HepG2 (cell line): ENCODE measurements around the gene OCIAD2.

ENCODE experiments used
- ERF ChIP-seq: IDR thresholded peaks from 2 replicates; pipeline ENCODE4 v1.6.1; 2018; ENCODE audit warnings: missing biosample characterization, missing genetic modification reagents
- GTF2F1 ChIP-seq: fragments of 150-350 bp; IDR thresholded peaks from 2 replicates; pipeline ENCODE4 v1.6.1; 2014; ENCODE audit warnings: low read length
- KLF6 ChIP-seq: IDR thresholded peaks from 2 replicates; pipeline ENCODE4 v1.8.0; 2016; ENCODE audit warnings: missing biosample characterization, missing genetic modification reagents
- POLR2A ChIP-seq, 2 experiments: IDR thresholded peaks; 2 replicates each; pipeline ENCODE4 v1.6.1; 2011; ENCODE audit warnings: low read depth in 2 of 2, low read length in 2 of 2, mild to moderate bottlenecking in 1 of 2, moderate library complexity in 1 of 2; ENCODE audit not compliant: insufficient read depth in 1 of 2
- PRPF4 ChIP-seq: fragments of 200-400 bp; formaldehyde crosslinking; IDR thresholded peaks from 2 replicates; pipeline ENCODE4 v1.6.1; 2016; ENCODE audit warnings: low read length, low read depth; ENCODE audit not compliant: poor library complexity, severe bottlenecking
- SMC3 ChIP-seq: IDR thresholded peaks from 2 replicates; pipeline ENCODE4 v1.6.1; 2011; ENCODE audit warnings: low read length, improper control_type of control experiment
- ZNF333 ChIP-seq: sonication (generic); formaldehyde crosslinking; IDR thresholded peaks from 2 replicates; pipeline ENCODE4 v1.4.0; 2020; ENCODE audit warnings: mild to moderate bottlenecking, missing genetic modification reagents, borderline replicate concordance
- ZNF589 ChIP-seq: sonication (generic); formaldehyde crosslinking; conservative IDR thresholded peaks from 2 replicates; pipeline ENCODE4 v1.8.0; 2022; ENCODE audit warnings: mild to moderate bottlenecking, moderate library complexity, missing genetic modification reagents
- ZZZ3 ChIP-seq: sonication (generic); formaldehyde crosslinking; IDR thresholded peaks from 2 replicates; pipeline ENCODE4 v1.4.0; 2020; ENCODE audit warnings: missing genetic modification reagents, mild to moderate bottlenecking, borderline replicate concordance
- TF ChIP-seq, protein P1 (sequence below): IDR thresholded peaks from 2 replicates; pipeline ENCODE4 v1.6.1; 2016; ENCODE audit warnings: missing biosample characterization, missing genetic modification reagents, low read depth
- TF ChIP-seq, protein P2 (sequence below): sonication (generic); formaldehyde crosslinking; IDR thresholded peaks from 2 replicates; pipeline ENCODE4 v1.5.0; 2020; ENCODE audit warnings: mild to moderate bottlenecking, missing genetic modification reagents, moderate library complexity
- TF ChIP-seq, protein P3 (sequence below), 2 experiments: IDR thresholded peaks; 2 replicates each; pipeline ENCODE4 v1.6.1; 2011 to 2012; ENCODE audit warnings: low read length in 2 of 2, borderline replicate concordance in 1 of 2, low read depth in 1 of 2, mild to moderate bottlenecking in 1 of 2, moderate library complexity in 1 of 2

DNA sequence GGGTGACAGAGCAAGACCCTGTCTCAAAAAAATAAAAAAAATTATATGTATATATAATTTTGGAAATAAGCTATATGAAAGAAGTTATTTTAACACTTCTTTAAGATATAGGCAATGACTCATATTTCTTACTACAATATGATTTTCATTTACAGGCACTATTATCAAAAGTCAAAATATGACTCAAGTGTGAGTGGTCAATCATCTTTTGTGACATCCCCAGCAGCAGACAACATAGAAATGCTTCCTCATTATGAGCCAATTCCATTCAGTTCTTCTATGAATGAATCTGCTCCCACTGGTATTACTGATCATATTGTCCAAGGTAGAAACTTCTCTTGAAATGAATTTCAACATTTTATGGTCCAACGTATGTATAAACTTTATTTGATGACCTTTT lies 54.9 kb downstream of the OCIAD2 start:
- TF ChIP-seq, protein P1, sequence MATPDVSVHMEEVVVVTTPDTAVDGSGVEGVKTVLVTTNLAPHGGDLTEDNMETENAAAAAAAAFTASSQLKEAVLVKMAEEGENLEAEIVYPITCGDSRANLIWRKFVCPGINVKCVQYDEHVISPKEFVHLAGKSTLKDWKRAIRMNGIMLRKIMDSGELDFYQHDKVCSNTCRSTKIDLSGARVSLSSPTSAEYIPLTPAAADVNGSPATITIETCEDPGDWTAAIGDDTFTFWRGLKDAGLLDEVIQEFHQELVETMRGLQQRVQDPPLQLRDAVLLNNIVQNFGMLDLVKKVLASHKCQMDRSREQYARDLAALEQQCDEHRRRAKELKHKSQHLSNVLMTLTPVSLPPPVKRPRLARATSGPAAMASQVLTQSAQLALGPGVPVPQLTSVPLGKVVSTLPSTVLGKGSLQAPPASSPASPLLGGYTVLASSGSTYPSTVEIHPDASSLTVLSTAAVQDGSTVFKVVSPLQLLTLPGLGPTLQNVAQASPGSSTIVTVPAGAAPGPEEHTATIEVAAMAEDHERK (CRISPR knock-in tag), result no peak
- TF ChIP-seq SMC3, result no peak
- no peak for TF ChIP-seq POLR2A (IDR thresholded peaks at IDR 0.05; ENCODE audit: insufficient read depth in 1 of 2, low read depth in 2 of 2, low read length in 2 of 2)
- no peak for TF ChIP-seq GTF2F1
- TF ChIP-seq, protein P2, sequence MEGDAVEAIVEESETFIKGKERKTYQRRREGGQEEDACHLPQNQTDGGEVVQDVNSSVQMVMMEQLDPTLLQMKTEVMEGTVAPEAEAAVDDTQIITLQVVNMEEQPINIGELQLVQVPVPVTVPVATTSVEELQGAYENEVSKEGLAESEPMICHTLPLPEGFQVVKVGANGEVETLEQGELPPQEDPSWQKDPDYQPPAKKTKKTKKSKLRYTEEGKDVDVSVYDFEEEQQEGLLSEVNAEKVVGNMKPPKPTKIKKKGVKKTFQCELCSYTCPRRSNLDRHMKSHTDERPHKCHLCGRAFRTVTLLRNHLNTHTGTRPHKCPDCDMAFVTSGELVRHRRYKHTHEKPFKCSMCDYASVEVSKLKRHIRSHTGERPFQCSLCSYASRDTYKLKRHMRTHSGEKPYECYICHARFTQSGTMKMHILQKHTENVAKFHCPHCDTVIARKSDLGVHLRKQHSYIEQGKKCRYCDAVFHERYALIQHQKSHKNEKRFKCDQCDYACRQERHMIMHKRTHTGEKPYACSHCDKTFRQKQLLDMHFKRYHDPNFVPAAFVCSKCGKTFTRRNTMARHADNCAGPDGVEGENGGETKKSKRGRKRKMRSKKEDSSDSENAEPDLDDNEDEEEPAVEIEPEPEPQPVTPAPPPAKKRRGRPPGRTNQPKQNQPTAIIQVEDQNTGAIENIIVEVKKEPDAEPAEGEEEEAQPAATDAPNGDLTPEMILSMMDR (CRISPR knock-in tag), result no peak
- TF ChIP-seq ZNF589 (CRISPR knock-in tag), result no peak
- no peak for TF ChIP-seq ERF (CRISPR knock-in tag)
- TF ChIP-seq, protein P3, sequence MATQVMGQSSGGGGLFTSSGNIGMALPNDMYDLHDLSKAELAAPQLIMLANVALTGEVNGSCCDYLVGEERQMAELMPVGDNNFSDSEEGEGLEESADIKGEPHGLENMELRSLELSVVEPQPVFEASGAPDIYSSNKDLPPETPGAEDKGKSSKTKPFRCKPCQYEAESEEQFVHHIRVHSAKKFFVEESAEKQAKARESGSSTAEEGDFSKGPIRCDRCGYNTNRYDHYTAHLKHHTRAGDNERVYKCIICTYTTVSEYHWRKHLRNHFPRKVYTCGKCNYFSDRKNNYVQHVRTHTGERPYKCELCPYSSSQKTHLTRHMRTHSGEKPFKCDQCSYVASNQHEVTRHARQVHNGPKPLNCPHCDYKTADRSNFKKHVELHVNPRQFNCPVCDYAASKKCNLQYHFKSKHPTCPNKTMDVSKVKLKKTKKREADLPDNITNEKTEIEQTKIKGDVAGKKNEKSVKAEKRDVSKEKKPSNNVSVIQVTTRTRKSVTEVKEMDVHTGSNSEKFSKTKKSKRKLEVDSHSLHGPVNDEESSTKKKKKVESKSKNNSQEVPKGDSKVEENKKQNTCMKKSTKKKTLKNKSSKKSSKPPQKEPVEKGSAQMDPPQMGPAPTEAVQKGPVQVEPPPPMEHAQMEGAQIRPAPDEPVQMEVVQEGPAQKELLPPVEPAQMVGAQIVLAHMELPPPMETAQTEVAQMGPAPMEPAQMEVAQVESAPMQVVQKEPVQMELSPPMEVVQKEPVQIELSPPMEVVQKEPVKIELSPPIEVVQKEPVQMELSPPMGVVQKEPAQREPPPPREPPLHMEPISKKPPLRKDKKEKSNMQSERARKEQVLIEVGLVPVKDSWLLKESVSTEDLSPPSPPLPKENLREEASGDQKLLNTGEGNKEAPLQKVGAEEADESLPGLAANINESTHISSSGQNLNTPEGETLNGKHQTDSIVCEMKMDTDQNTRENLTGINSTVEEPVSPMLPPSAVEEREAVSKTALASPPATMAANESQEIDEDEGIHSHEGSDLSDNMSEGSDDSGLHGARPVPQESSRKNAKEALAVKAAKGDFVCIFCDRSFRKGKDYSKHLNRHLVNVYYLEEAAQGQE (IDR thresholded peaks at IDR 0.05; ENCODE audit: borderline replicate concordance in 1 of 2, low read depth in 1 of 2, low read length in 2 of 2), result no peak
- no peak for TF ChIP-seq ZNF333 (CRISPR knock-in tag)
- TF ChIP-seq ZZZ3 (CRISPR knock-in tag), result no peak
- TF ChIP-seq PRPF4, result no peak
- TF ChIP-seq KLF6 (CRISPR knock-in tag), result no peak
